Measurements from ENCODE around the gene FMNL2. TPM values are rescaled to one million over a fixed set of nuclear protein-coding genes. Genes with fewer than 3 reads are reported as not detected.

The FMNL2 gene
- total RNA-seq, 1 donor from 2014 or later = 23.4 TPM

GRCh38 chr2:152339556-152340286 lies 4.7 kb downstream of the FMNL2 start:
- no peak for DNase-seq (ENCODE audit: low spot score)

- no peak for DNase-seq (ENCODE audit: low spot score)
Measured at GRCh38 chr2:152342259-152343046, 7.5 kb downstream of the FMNL2 start.

DNA sequence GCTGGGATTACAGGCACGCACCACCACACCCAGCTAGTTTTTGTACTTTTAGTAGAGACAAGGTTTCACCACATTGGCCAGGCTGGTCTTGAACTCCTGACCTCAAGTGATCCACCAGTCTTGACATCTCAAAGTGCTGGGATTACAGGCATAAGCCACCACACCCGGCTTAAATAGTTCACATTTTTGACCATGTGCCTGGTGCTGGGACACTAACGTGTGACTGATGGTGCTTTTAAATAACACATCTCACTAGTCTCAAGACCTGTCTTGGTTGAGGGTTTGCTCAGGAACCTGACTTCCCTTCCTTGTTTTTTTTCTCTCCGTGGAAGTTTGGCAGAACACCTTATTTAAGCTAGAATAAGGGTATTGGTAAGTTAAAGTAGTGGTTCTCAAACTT lies 8.5 kb downstream of the FMNL2 start:
- DNase-seq (ENCODE audit: low spot score) = no peak

GRCh38 chr2:152344579-152345195 lies 9.7 kb downstream of the FMNL2 start:
- DNase-seq (ENCODE audit: low spot score) = no peak

DNA sequence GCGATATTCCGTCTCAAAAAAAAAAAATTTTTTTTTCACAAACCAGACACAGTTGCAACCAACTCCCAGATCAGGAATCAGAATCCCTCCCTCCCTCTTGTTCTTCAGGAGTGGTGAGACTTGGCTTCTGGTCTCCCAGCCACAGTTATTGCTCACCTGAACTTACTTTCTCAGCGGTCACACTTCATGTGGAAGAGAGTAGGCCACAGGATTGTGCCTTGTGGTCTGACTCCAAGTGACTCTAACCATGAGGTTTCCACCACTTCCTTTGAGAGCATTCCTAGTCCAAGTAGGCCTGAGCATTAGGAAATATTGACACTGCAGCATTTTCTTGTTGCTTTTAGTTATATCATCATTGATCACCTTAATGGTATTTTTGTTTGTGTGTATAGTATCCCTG lies 12.1 kb downstream of the FMNL2 start:
- no peak for DNase-seq (ENCODE audit: low spot score)

GRCh38 chr2:152348388-152348787 lies 13.4 kb downstream of the FMNL2 start:
- no peak for DNase-seq (ENCODE audit: low spot score)

DNA sequence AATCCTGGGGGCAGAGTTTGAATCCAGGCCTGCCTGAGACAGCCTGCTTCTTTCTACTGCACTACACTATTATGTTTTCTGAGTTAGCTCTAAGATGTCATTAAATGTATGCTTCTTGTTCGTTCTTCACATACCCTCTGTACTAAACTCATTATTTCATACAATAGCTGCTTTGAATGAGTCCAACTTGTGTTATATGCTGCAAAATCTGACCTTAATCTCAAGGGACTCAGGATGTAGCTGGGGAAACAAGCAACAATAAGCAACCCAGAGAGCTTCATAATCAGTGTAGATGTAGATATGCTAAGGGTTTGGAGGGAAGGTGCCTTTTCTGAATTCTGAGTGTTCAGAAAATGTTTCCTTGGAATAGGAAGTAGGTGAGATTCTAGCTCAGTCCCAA lies 14.4 kb downstream of the FMNL2 start:
- no peak for DNase-seq (ENCODE audit: low spot score)

- no peak for DNase-seq (ENCODE audit: low spot score)
Measured at GRCh38 chr2:152350155-152350679, 15.2 kb downstream of the FMNL2 start.

- DNase-seq (ENCODE audit: low spot score) = no peak
Measured at GRCh38 chr2:152352616-152353015, 17.6 kb downstream of the FMNL2 start.

DNA sequence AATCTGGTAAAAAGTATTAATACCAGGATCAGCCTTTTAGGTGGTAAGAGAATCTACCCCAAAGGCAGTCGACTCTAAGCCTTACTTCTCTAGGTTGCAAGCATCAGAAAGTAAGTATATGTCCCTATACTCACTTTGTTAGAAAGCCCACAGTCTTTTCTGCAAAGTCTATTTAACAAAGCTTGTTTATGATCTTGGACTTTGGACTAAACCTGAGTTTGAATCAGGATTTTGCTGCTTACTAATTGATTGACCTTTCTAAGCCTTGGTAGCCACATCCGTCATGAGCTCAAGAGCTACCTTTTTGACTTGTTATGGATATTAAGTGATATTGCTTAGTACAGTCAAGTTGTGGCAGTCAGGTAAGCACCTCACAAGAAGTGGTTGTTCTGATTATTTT lies 18.4 kb downstream of the FMNL2 start:
- DNase-seq (ENCODE audit: low spot score) = no peak

GRCh38 chr2:152354069-152354755 lies 19.2 kb downstream of the FMNL2 start:
- DNase-seq (ENCODE audit: low spot score) = peak; percentile 70

DNA sequence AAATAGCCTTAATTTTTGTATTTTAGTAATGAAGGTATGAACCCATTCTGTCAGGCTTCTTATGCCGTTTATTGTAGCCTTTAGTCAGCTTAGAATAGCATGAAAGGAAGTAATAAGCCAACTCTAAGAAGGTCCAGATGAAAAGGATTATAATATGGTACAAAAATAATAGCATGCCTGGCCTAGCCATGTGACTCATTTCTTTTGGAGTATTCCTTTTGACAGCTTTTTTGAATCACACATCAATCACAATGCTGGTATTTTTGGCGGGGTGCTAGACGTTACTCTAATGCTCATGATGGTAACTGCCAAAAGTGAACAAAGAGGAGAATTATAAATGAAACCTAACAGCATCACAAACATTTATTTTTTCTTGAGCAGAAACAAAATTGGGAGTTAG lies 19.9 kb downstream of the FMNL2 start:
- peak; percentile 76 for DNase-seq (ENCODE audit: low spot score)

GRCh38 chr2:152355409-152355831 lies 20.4 kb downstream of the FMNL2 start:
- DNase-seq (ENCODE audit: low spot score) = peak; percentile 56

DNA sequence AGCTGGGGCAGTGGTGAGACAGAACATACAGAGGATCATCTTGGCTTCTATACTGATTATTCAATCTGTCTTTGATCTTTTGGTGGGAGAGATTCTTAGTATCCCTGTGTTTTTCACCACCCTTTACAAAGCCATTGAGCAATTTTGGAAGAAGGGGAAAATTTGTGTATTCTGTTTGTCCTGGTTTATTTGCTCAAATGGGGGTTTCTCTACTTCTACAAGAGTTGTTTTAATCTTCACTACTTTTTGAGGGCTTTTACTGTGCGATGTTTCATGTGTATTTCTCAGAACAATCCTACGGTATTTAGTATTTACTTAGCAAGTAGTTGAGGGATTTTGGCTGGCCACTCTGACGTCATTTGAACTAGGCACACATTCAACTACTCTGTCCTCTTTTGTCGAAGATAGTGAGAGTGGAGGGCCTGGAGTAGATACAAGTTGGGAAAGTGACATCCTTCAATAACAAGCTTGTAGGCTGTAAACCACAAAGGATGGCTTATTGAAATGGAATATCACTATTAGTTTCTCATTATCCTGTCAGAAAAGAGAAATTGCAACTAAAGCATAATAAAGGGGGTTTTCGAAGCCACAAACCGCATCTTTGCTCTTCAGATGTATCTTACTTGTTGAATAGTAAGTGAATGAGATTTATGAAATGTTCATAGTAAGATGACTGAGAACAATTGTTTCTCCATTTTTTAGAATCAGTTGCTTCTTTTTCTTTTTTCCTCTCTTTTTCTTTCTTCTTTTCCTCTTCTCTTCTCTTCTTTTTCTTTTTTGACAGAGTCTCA lies 24.8 kb downstream of the FMNL2 start:
- peak; percentile 75 for DNase-seq (ENCODE audit: low spot score)

DNA sequence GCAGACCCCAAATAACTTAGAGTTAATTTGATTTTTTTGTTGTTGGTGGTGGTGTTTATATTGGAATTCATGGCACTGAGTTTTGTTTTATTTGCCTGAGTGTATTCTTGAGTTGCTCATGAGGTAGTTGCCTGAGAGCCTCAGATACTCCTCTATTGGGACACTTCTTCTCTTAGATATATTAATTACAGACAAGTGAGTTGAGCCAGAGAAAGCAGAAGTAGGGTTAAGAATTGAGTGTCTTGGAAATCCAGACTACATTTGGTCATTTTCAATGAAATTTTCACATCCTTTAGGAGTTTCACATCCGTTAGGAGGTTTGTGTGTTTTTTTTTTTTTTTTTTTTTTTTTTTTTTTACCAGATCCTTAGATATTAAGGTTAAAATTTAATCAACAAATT lies 29.0 kb downstream of the FMNL2 start:
- DNase-seq (ENCODE audit: low spot score) = no peak

- peak; percentile 97 for DNase-seq (ENCODE audit: low spot score)
Measured at GRCh38 chr2:152367547-152368390, 32.8 kb downstream of the FMNL2 start.

- DNase-seq (ENCODE audit: low spot score) = peak; percentile 57
Measured at GRCh38 chr2:152369176-152369860, 34.3 kb downstream of the FMNL2 start.

GRCh38 chr2:152370783-152371182 lies 35.8 kb downstream of the FMNL2 start:
- no peak for DNase-seq (ENCODE audit: low spot score)

GRCh38 chr2:152372438-152372984 lies 37.5 kb downstream of the FMNL2 start:
- no peak for DNase-seq (ENCODE audit: low spot score)

Data from umbilical cord (tissue), 2 donors.